H9 (cell line): ENCODE results near the gene NFASC. TPM values are rescaled to one million over a fixed set of nuclear protein-coding genes. Genes with fewer than 3 reads are reported as not detected.

ENCODE experiments used
- DNase-seq: peaks from one replicate; pipeline ENCODE4 v3.0.0-alpha.2; 2017
- H2AFZ ChIP-seq: one replicate; pipeline ENCODE4 v1.6.1; 2013; ENCODE audit warnings: mild to moderate bottlenecking, low read length, control low read depth, moderate library complexity
- H2AK5ac ChIP-seq: 2 replicates; pipeline ENCODE4 v1.6.1; 2013; ENCODE audit warnings: low read length, control low read depth, mixed read lengths; ENCODE audit not compliant: insufficient read length
- H2BK120ac ChIP-seq: one replicate; pipeline ENCODE4 v1.6.1; 2013; ENCODE audit warnings: low read depth, mild to moderate bottlenecking, low read length, control low read depth, inconsistent platforms; ENCODE audit not compliant: poor library complexity, severe bottlenecking
- H2BK12ac ChIP-seq: 2 replicates; pipeline ENCODE4 v1.6.1; 2013; ENCODE audit warnings: low read length, control low read depth, mixed read lengths, low read depth; ENCODE audit not compliant: insufficient read length
- H2BK15ac ChIP-seq: 2 replicates; pipeline ENCODE4 v1.6.1; 2013; ENCODE audit warnings: low read depth, low read length, control low read depth
- H2BK20ac ChIP-seq: one replicate; pipeline ENCODE4 v1.6.1; 2013; ENCODE audit warnings: low read depth, mild to moderate bottlenecking, low read length, control low read depth, inconsistent platforms; ENCODE audit not compliant: poor library complexity, severe bottlenecking
- H2BK5ac ChIP-seq: 2 replicates; pipeline ENCODE4 v1.6.1; 2013; ENCODE audit warnings: low read length, control low read depth, mixed read lengths; ENCODE audit not compliant: insufficient read length
- H3K14ac ChIP-seq: 2 replicates; pipeline ENCODE4 v1.6.1; 2013; ENCODE audit warnings: low read length, control low read depth; ENCODE audit not compliant: insufficient read depth
- H3K18ac ChIP-seq: 2 replicates; pipeline ENCODE4 v1.6.1; 2013; ENCODE audit warnings: low read depth, mild to moderate bottlenecking, mixed read lengths, low read length, control low read depth; ENCODE audit not compliant: insufficient read length
- H3K23ac ChIP-seq: 2 replicates; pipeline ENCODE4 v1.6.1; 2013; ENCODE audit warnings: low read length, control low read depth, mixed read lengths, low read depth; ENCODE audit not compliant: insufficient read length
- H3K23me2 ChIP-seq: 2 replicates; pipeline ENCODE4 v1.6.1; 2013; ENCODE audit warnings: low read depth, mild to moderate bottlenecking, mixed read lengths, low read length, control low read depth; ENCODE audit not compliant: insufficient read length, poor library complexity, severe bottlenecking
- H3K27ac ChIP-seq: 2 replicates; pipeline ENCODE4 v1.5.1; 2013; ENCODE audit warnings: low read length, control low read depth, mixed read lengths, low read depth; ENCODE audit not compliant: insufficient read length
- H3K27me3 ChIP-seq: 2 replicates; pipeline ENCODE4 v1.6.1; 2013; ENCODE audit warnings: low read length, control low read depth, inconsistent platforms; ENCODE audit not compliant: insufficient read depth
- H3K4ac ChIP-seq: 2 replicates; pipeline ENCODE4 v1.6.1; 2013; ENCODE audit warnings: low read depth, mild to moderate bottlenecking, control low read depth, inconsistent platforms, low read length, moderate library complexity
- H3K4me1 ChIP-seq: 2 replicates; pipeline ENCODE4 v1.6.1; 2013; ENCODE audit warnings: low read length, control low read depth, inconsistent platforms; ENCODE audit not compliant: insufficient read depth
- H3K4me2 ChIP-seq: 2 replicates; pipeline ENCODE4 v1.6.1; 2013; ENCODE audit warnings: low read length, control low read depth, mixed read lengths; ENCODE audit not compliant: insufficient read length, insufficient read depth
- H3K56ac ChIP-seq: 2 replicates; pipeline ENCODE4 v1.6.1; 2013; ENCODE audit warnings: low read depth, mild to moderate bottlenecking, mixed read lengths, low read length, control low read depth; ENCODE audit not compliant: insufficient read length
- H3K79me1 ChIP-seq: 2 replicates; pipeline ENCODE4 v1.6.1; 2013; ENCODE audit warnings: low read depth, mild to moderate bottlenecking, moderate library complexity, low read length, control low read depth, inconsistent platforms; ENCODE audit not compliant: insufficient read depth, poor library complexity, severe bottlenecking
- H3K79me2 ChIP-seq: 2 replicates; pipeline ENCODE4 v1.6.1; 2013; ENCODE audit warnings: low read length, control low read depth, inconsistent platforms; ENCODE audit not compliant: insufficient read depth
- H3K9ac ChIP-seq: 2 replicates; pipeline ENCODE4 v1.6.1; 2013; ENCODE audit warnings: low read length, control low read depth, mixed read lengths; ENCODE audit not compliant: insufficient read length; ENCODE audit errors: extremely low read depth
- H3K9me3 ChIP-seq: one replicate; pipeline ENCODE4 v1.6.1; 2013; ENCODE audit warnings: low read depth, low read length, inconsistent platforms; ENCODE audit not compliant: control insufficient read depth
- H3T11ph ChIP-seq: one replicate; pipeline ENCODE4 v1.6.1; 2013; ENCODE audit warnings: mild to moderate bottlenecking, low read length, control low read depth, inconsistent platforms
- H4K20me1 ChIP-seq: one replicate; pipeline ENCODE4 v1.6.1; 2013; ENCODE audit not compliant: control insufficient read depth, insufficient read length, insufficient read depth
- H4K5ac ChIP-seq: 2 replicates; pipeline ENCODE4 v1.6.1; 2013; ENCODE audit warnings: low read depth, mild to moderate bottlenecking, mixed read lengths, low read length, control low read depth; ENCODE audit not compliant: insufficient read length
- H4K8ac ChIP-seq: replicated peaks from 2 replicates; pipeline ENCODE4 v1.6.1; 2013; ENCODE audit warnings: low read length, control low read depth, mixed read lengths, low read depth; ENCODE audit not compliant: insufficient read length
- H4K91ac ChIP-seq: 2 replicates; pipeline ENCODE4 v1.6.1; 2013; ENCODE audit warnings: low read depth, mild to moderate bottlenecking, moderate library complexity, mixed read lengths, low read length, control low read depth; ENCODE audit not compliant: insufficient read length
- H3K27ac Mint-ChIP-seq, 3 experiments: 2 replicates in 2 of 3; 3 replicates in 1 of 3; pipeline ENCODE4 v1.8.0; 2020 to 2021; ENCODE audit warnings: mixed read lengths in 3 of 3, mild to moderate bottlenecking in 1 of 3, moderate library complexity in 1 of 3
- H3K27me3 Mint-ChIP-seq: 2 replicates; pipeline ENCODE4 v1.8.0; 2021; ENCODE audit warnings: low read depth, mild to moderate bottlenecking, moderate library complexity, mixed read lengths
- H3K36me3 Mint-ChIP-seq, 3 experiments: 2 replicates in 2 of 3; 3 replicates in 1 of 3; pipeline ENCODE4 v1.8.0; 2020 to 2021; ENCODE audit warnings: low read depth in 3 of 3, mixed read lengths in 3 of 3; ENCODE audit not compliant: insufficient read depth in 1 of 3
- H3K4me1 Mint-ChIP-seq, 2 experiments: 2 replicates each; pipeline ENCODE4 v1.8.0; 2020; ENCODE audit warnings: mixed read lengths in 2 of 2
- H3K4me3 Mint-ChIP-seq, 2 experiments: 2 replicates in 1 of 2; 3 replicates in 1 of 2; pipeline ENCODE4 v1.8.0; 2020 to 2021; ENCODE audit warnings: mild to moderate bottlenecking in 2 of 2, mixed read lengths in 2 of 2, moderate library complexity in 1 of 2
- H3K9me3 Mint-ChIP-seq, 2 experiments: 2 replicates in 1 of 2; 3 replicates in 1 of 2; pipeline ENCODE4 v1.8.0; 2020; ENCODE audit warnings: mild to moderate bottlenecking in 2 of 2, mixed read lengths in 2 of 2, moderate library complexity in 1 of 2
- CTCF ChIP-seq: fragments of 200-600 bp; sonication (generic); conservative IDR thresholded peaks from 3 replicates; pipeline ENCODE4 v1.8.0; 2021; ENCODE audit warnings: antibody characterized with exemption, mild to moderate bottlenecking
- WGBS: extraction: QIAGEN DNeasy Blood & Tissue Kit; methylation state at CpG from one replicate; pipeline ENCODE4 v1.1.7; 2013; ENCODE audit warnings: missing lambda C conversion rate, low lambda C conversion rate, mixed read lengths; ENCODE audit not compliant: insufficient read length; ENCODE audit errors: extremely low coverage; 5-methylcytosine and 5-hydroxymethylcytosine counted together
- total RNA-seq: library from RNA; stranded (reverse); gene quantifications from 2 replicates; pipeline ENCODE4 v1.2.1, GENCODE V29; 2021

Gene NFASC
- total RNA-seq, 1 experiment from 2014 or later, result 5.0 TPM

- H3K23ac ChIP-seq, result no peak overlapping the region
- no peaks in the 10 kb centered on the region for H3K9me3 ChIP-seq
- no peak overlapping the region for H2AFZ ChIP-seq
- H3K9ac ChIP-seq, result no peak overlapping the region
- H2BK12ac ChIP-seq, result no peak overlapping the region
- no peaks in the 10 kb centered on the region for H3K4me1 ChIP-seq
- Mint-ChIP-seq H3K9me3 (no peaks in the 10 kb centered on the region), H3K27me3 (peaks cover 2% of the 10 kb centered on the region; the same call in 1 of the 2 replicates), H3K4me3 (no peak overlapping the region), H3K4me1 (peaks cover 2 to 4% of the 10 kb centered on the region in 2 experiments; a peak in 2 of 4 replicates), H3K36me3 (peaks cover 0 to 3% (median 0%) of the 10 kb centered on the region in 3 experiments; a peak in 2 of 7 replicates), H3K27ac (no peak overlapping the region)
- H3K79me2 ChIP-seq, result no peaks in the 10 kb centered on the region
- H3K23me2 ChIP-seq, result no peaks in the 10 kb centered on the region
- H4K91ac ChIP-seq, result no peak overlapping the region
- no peak overlapping the region for H3K18ac ChIP-seq
- no peak overlapping the region for H2AK5ac ChIP-seq
- H4K5ac ChIP-seq, result no peak overlapping the region
- H3K56ac ChIP-seq, result no peak overlapping the region
- H3K4me2 ChIP-seq, result no peak overlapping the region
- H3K27me3 ChIP-seq, result no peaks in the 10 kb centered on the region
- H2BK15ac ChIP-seq, result no peak overlapping the region
- no peak overlapping the region for H3K27ac ChIP-seq
- no peak for DNase-seq
- H2BK20ac ChIP-seq, result no peak overlapping the region
- no peak overlapping the region for H4K8ac ChIP-seq
- H3K4ac ChIP-seq, result no peak overlapping the region
- no peak overlapping the region; the same call in 1 of the 2 replicates for H3K14ac ChIP-seq
- no peak overlapping the region for H3T11ph ChIP-seq
- no peak overlapping the region for H2BK5ac ChIP-seq
- H3K79me1 ChIP-seq, result no peaks in the 10 kb centered on the region
- TF ChIP-seq CTCF, result no peak
- H4K20me1 ChIP-seq, result no peaks in the 10 kb centered on the region
- no peak overlapping the region for H2BK120ac ChIP-seq
- WGBS, result no CpG with 5 or more reads among the region's 11 CpGs
These were observed 112.5 kb downstream of the NFASC start for GRCh38 chr1:204983136-204983535.
